Thymus (tissue), 11 donors: ENCODE results near the gene EXOC3L1. TPM values are rescaled to one million over a fixed set of nuclear protein-coding genes. Genes with fewer than 3 reads are reported as not detected.

Source experiments
- DNase-seq, 9 donors: peaks; one replicate each; pipeline ENCODE4 v3.0.0-alpha.2; 2013; ENCODE audit warnings: low spot score in 9 of 9, low read depth in 6 of 9, missing footprints in 1 of 9
- H3K27ac ChIP-seq, 2 donors: one replicate each; pipeline ENCODE4 v1.5.1; 2013; ENCODE audit warnings: control low read depth in 1 of 2, low read depth in 1 of 2, low read length in 1 of 2, mild to moderate bottlenecking in 1 of 2, moderate library complexity in 1 of 2
- H3K27me3 ChIP-seq, 2 donors: one replicate each; pipeline ENCODE4 v1.5.1; 2013; ENCODE audit warnings: low read length in 1 of 2; ENCODE audit not compliant: control insufficient read depth in 2 of 2, insufficient read depth in 1 of 2
- H3K36me3 ChIP-seq, 2 donors: one replicate each; pipeline ENCODE4 v1.5.1; 2013; ENCODE audit warnings: low read length in 1 of 2, mild to moderate bottlenecking in 1 of 2, moderate library complexity in 1 of 2; ENCODE audit not compliant: control insufficient read depth in 2 of 2, insufficient read depth in 2 of 2
- H3K4me1 ChIP-seq, 2 donors: one replicate each; pipeline ENCODE4 v1.5.1; 2013; ENCODE audit warnings: low read length in 2 of 2; ENCODE audit not compliant: control insufficient read depth in 2 of 2, insufficient read depth in 2 of 2
- H3K4me3 ChIP-seq, 2 donors: one replicate each; pipeline ENCODE4 v1.5.1; 2013; ENCODE audit warnings: low read length in 2 of 2, control low read depth in 1 of 2, mild to moderate bottlenecking in 1 of 2
- H3K9me3 ChIP-seq, 2 donors: one replicate each; pipeline ENCODE4 v1.5.1; 2013; ENCODE audit warnings: low read length in 1 of 2, mild to moderate bottlenecking in 1 of 2; ENCODE audit not compliant: control insufficient read depth in 2 of 2, insufficient read depth in 1 of 2
- WGBS: extraction: QIAGEN DNeasy Blood & Tissue Kit; methylation state at CpG from one replicate; pipeline ENCODE4 v1.1.7; 2013; 5-methylcytosine and 5-hydroxymethylcytosine counted together
- polyA plus RNA-seq: library from polyadenylated mRNA; stranded (reverse); fragments of 200-250 nt; gene quantifications from one replicate; pipeline ENCODE4 v1.2.3, GENCODE V29; 2013
- total RNA-seq: library from RNA; stranded (reverse); fragments of 120-200 nt; gene quantifications from one replicate; pipeline ENCODE4 v1.2.4, GENCODE V29; 2013
- donor health status: healthy.

Gene EXOC3L1
- total and polyA plus RNA-seq, 2 donors = 0.57 to 2.2 TPM

DNA sequence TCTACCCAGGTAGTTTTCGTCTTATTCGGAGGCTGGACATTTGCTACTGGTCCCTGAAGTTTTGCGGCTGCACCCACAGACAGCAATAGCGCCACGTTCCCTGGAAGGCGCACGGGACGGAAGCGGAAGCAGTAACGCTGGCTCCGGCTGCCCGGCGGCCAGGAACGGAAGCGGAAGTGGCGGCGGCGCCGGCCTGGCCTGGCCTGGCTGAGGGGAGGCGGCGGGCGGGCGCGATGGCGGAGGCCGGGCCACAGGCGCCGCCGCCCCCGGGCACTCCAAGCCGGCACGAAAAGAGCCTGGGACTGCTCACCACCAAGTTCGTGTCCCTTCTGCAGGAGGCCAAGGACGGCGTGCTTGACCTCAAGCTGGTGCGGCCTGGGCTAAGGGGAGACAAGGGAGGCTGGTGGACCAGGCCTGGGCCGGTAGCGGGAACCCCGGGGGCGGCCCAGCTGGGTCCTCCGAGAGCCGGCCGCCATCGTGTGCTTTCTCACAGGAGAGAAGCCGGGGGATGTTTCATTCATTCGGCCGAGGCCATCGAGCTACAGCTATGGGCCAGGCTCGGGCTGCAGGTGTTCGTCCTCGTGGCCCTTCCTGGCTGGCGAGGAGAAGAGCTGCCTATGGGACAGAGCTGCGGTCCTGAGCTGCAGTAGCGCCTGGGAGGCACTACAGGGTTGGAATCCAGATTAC, 2.2 kb upstream of the EXOC3L1 start, which contains the start of gene E2F4:
TSS of gene E2F4 (plus strand) at position 161 of the 687 bp plus-strand sequence. CDS start at position 234, 73 bp downstream.
- Histone ChIP-seq H3K27me3 (peaks cover 0 to 16% of the 10 kb centered on the region in 2 donors), H3K4me3 (peak within 1 kb of the TSS; percentile 89 to 97), H3K27ac (peak within 1 kb of the TSS; percentile 43 to 64), H3K9me3 (no peaks in the 10 kb centered on the region), H3K36me3 (peaks cover 29 to 39% of the 10 kb centered on the region in 2 donors), H3K4me1 (peaks cover 19 to 21% of the 10 kb centered on the region in 2 donors)
- under 1% methylated on average over 54 of the region's 54 CpGs for WGBS
- DNase-seq = peak; percentile 70 to 93 (median 81)

DNA sequence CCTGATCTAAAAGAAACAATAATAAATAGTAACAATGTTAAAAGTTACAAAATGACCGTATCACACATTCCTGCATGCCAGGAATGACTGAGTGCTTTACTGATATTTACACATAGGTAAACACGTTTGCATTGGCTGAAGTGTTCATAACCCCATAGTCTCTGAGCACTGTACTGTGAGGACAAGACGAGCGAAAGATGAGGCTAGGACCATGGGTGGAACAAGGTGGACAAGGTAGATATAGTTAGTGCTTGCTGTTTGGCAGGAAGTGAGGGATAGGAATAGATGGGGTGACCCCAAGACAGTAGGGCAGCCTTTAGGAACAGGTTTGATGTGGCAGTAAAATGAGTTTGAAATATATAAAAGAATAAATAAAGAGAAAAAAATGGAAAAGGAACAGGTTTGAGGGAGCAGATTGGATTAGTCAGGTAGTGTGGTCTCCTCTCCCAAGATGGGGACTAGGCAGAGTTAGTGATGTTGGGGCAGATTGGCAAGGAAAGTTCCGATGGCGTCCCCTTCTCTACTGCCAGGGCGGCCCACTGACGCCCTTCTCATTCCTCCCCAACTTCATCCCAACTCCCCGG, 1.6 kb upstream of the EXOC3L1 start:
- H3K4me1 ChIP-seq = peaks cover 19 to 21% of the 10 kb centered on the region in 2 donors
- peaks cover 23 to 33% of the 10 kb centered on the region in 2 donors for H3K36me3 ChIP-seq
- peaks cover 0 to 22% of the 10 kb centered on the region in 2 donors for H3K27me3 ChIP-seq
- 40% methylated on average over 9 of the region's 9 CpGs for WGBS
- H3K4me3 ChIP-seq = peak overlapping the region; percentile 89 to 97
- no peaks in the 10 kb centered on the region for H3K9me3 ChIP-seq
- H3K27ac ChIP-seq = no peak overlapping the region
- DNase-seq = no peak

GRCh38 chr16:67190448-67191399, 788 bp upstream of the EXOC3L1 start:
- Histone ChIP-seq H3K4me3 (no peak overlapping the region), H3K4me1 (peaks cover 19 to 21% of the 10 kb centered on the region in 2 donors), H3K9me3 (no peaks in the 10 kb centered on the region), H3K27me3 (peaks cover 6 to 30% of the 10 kb centered on the region in 2 donors), H3K27ac (no peak overlapping the region), H3K36me3 (peaks cover 16 to 25% of the 10 kb centered on the region in 2 donors)
- no peak for DNase-seq
- 96% methylated on average over 13 of the region's 13 CpGs for WGBS

- Histone ChIP-seq H3K36me3 (peaks cover 0 to 6% of the 10 kb centered on the region in 2 donors), H3K27ac (no peak overlapping the region), H3K9me3 (peaks cover 0 to 3% of the 10 kb centered on the region in 2 donors), H3K4me1 (peaks cover 27 to 35% of the 10 kb centered on the region in 2 donors), H3K27me3 (peaks cover 18 to 49% of the 10 kb centered on the region in 2 donors), H3K4me3 (no peak overlapping the region)
- 96% methylated on average over 15 of the region's 15 CpGs for WGBS
- no peak for DNase-seq
Measured at GRCh38 chr16:67188798-67189197, 1.1 kb downstream of the EXOC3L1 start.

- 91% methylated on average over 4 of the region's 4 CpGs for WGBS
- H3K9me3 ChIP-seq = peaks cover 0 to 3% of the 10 kb centered on the region in 2 donors
- peaks cover 24 to 32% of the 10 kb centered on the region in 2 donors for H3K4me1 ChIP-seq
- H3K27ac ChIP-seq = no peak overlapping the region
- peaks cover 0 to 1% of the 10 kb centered on the region in 2 donors for H3K36me3 ChIP-seq
- DNase-seq = no peak
- H3K4me3 ChIP-seq = no peak overlapping the region
- peaks cover 18 to 49% of the 10 kb centered on the region in 2 donors for H3K27me3 ChIP-seq
Measured at GRCh38 chr16:67188323-67188722, 1.6 kb downstream of the EXOC3L1 start.

DNA sequence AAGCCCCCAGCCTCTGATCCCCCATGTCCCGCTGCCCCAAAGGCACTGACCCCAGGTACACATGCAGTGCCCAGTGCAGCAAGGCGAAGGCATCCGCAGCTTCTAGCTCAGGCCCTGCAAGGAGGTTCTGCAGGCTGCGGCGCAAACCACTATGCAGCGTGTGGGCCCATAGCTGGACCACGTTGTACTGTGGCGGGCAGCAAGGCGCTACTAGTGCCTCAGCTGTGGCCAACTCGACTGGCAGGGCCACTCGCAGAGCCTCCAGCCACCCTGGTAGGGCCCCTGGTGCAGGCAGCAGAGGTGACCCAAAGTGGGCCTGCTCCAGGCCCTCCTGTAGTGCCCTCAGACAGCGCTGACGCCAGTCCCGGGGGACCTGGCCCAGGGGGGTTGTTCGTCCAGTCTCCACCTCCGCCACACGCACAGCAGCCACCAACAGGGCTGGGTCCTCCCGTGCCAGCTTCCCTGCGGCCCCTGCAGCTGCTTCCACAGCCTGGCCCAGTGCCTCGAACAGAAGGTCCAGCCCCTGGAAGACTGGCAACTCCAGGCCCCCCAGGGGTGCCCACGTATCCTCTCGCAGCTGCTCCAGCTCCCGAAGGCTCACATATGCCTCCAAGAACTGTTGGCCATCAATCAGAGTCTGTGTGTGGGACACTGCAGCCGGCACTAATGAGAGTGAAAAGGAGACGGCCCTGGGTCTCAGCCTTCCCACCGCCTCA, 2.6 kb downstream of the EXOC3L1 start:
- Histone ChIP-seq H3K4me1 (peaks cover 17 to 30% of the 10 kb centered on the region in 2 donors), H3K36me3 (no peaks in the 10 kb centered on the region), H3K27ac (no peak overlapping the region), H3K27me3 (peaks cover 18 to 49% of the 10 kb centered on the region in 2 donors), H3K4me3 (no peak overlapping the region), H3K9me3 (peaks cover 0 to 3% of the 10 kb centered on the region in 2 donors)
- WGBS = 94% methylated on average over 26 of the region's 26 CpGs
- no peak for DNase-seq

- no peak for DNase-seq
- peaks cover 14 to 29% of the 10 kb centered on the region in 2 donors for H3K4me1 ChIP-seq
- WGBS = 83% methylated on average over 5 of the region's 5 CpGs
Measured at GRCh38 chr16:67186550-67186950, 3.4 kb downstream of the EXOC3L1 start.

DNA sequence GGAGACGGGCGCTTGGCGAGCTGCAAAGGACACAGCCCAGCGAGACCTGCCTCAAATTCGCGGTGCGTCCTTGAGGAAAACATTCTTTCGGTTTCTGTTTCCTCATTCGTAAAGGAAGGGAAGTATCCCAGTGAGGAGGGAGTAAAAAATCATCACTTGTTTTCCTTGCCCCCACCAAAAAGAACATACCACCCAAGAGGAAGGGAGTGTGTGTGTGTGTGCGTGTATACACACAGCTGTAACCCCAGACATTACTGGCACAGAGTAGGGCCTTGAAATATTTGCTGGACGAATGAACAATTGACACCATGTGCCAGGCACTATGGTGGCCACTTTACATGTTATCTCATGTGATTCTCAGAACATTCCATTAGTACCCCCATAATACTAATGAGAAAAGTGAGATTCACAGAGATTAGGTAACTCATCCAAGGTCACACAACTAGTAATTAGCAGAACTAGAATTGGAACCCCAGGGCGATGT, 4.2 kb downstream of the EXOC3L1 start:
- Histone ChIP-seq H3K9me3 (peaks cover 0 to 3% of the 10 kb centered on the region in 2 donors), H3K4me3 (peak overlapping the region in 1 of 2 donors; percentile 14), H3K36me3 (no peaks in the 10 kb centered on the region), H3K27me3 (peaks cover 18 to 49% of the 10 kb centered on the region in 2 donors), H3K4me1 (peaks cover 11 to 26% of the 10 kb centered on the region in 2 donors), H3K27ac (no peak overlapping the region)
- WGBS = 14% methylated on average over 12 of the region's 12 CpGs
- DNase-seq = no peak

More at GRCh38 chr16:67186550-67186950, 3.4 kb downstream of the EXOC3L1 start:
- Histone ChIP-seq H3K27me3 (peaks cover 18 to 49% of the 10 kb centered on the region in 2 donors), H3K27ac (no peak overlapping the region), H3K4me3 (no peak overlapping the region), H3K36me3 (no peaks in the 10 kb centered on the region), H3K9me3 (peaks cover 0 to 3% of the 10 kb centered on the region in 2 donors)
